Activated CD8-positive, alpha-beta memory T cell treated with anti-CD3 and anti-CD28 coated beads for 24 hours (primary cell): ENCODE results near the gene RGS6.

Source experiments
- DNase-seq: peaks from one replicate; pipeline ENCODE4 v3.0.0-alpha.2; 2020

The RGS6 gene

GRCh38 chr14:72559669-72560255, 627.5 kb downstream of the RGS6 start:
- no peak for DNase-seq

DNA sequence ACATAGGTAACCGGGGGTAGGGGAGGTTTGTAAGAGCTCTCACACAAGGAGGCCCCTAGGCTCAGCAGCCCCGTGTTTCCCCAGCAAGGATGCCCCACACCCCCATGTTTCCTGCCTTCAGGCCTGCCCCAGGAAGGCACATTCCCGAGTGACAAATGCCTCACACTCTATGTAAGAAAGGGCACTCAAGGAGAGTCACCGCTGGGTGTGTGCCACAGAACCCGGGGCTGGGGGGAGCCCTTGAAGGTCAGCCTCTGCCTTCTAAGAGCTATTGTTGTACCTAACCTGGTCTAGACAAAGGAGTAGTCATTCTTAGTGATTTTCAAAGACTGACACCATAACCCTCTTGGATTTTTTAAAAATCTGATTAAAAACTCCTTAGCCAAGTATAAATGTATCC, 628.1 kb downstream of the RGS6 start:
- DNase-seq: no peak

DNA sequence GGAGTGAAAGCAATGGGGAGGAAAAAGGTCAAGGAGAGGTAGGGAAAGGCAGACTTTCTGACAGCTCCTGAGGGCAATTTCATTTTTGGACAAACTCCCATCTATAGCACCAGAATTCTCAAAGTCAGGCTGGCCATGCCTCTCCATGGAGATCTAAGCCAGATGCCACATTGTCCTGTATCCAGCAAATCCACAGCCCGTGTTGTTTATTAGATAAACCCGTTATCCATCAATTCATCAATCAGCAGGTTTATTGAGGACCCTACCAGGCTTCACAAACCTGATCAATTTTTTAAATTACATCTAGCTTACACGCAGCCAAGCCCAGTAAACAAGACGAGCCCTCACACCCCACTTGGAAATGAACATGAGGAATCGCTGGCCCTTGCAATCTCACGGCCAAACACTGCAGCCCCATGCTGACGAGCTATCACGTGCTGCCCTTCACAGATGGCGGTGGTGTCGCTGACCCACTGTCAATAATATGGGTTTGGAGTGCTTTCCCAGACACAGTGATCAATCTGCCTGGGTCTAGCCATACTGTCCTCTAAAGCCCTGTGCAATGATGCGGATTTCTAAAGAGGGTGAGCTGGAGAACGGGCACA, 628.8 kb downstream of the RGS6 start:
- no peak for DNase-seq

GRCh38 chr14:72562300-72562699, 630.1 kb downstream of the RGS6 start:
- no peak for DNase-seq

- DNase-seq: no peak
These were observed 631.4 kb downstream of the RGS6 start for GRCh38 chr14:72563676-72564075.

GRCh38 chr14:72565149-72565559, 632.9 kb downstream of the RGS6 start:
- no peak for DNase-seq

DNA sequence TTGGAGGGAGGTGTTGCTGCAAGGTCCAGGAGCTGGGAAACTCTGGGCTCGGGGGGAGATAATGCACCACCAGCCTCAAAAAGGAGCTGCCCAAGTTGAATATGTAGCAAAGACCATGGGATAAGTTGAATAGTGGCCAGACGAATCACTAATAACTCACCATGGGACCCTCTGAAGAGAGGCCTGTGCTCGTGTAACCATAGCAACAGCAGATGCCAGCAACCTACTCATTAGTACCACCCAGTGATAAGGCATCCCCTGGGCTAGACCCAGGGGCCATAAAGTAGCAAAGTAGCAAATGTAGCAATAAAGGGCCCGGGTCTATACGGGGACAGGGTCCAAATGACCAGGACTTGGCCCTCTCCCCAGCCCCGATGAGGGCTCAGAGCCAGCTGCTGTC, 633.7 kb downstream of the RGS6 start:
- DNase-seq: no peak

GRCh38 chr14:72567226-72567625, 635.0 kb downstream of the RGS6 start:
- no peak for DNase-seq

DNA sequence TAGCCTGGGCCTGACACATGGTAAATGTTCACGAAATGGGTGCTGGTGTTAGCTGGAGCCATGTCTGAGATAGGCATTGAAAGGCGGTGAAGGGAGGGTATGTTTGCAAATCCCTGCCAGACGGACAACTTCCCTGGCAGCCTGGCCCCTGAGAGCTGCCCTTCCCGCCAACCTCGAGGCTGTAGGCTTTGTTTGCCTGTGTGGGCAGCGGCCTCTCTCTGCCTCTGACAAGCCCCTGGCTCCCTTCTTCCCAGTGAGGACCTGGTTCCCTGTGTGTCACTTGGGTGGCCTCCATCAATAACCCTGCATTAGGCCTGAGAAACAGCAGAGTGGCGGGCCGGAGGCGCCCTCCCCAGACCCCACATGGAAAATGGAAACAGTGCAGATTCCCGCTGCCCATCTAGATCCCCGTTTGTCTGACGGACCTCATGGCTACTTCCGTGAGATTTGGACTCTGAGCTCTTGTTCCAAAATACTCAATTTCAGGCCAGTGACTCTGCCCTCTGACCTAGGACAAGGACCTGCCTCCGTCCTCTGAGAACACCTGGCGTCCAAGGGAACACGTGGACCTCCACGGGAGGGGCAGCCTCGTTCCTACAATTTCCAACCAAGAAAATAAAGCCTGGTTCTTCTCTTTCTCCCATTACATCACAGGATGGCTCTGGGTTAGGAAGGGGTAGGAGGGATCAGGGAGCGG, 636.2 kb downstream of the RGS6 start:
- DNase-seq: no peak

GRCh38 chr14:72573725-72574417, 641.6 kb downstream of the RGS6 start:
- DNase-seq: no peak

DNA sequence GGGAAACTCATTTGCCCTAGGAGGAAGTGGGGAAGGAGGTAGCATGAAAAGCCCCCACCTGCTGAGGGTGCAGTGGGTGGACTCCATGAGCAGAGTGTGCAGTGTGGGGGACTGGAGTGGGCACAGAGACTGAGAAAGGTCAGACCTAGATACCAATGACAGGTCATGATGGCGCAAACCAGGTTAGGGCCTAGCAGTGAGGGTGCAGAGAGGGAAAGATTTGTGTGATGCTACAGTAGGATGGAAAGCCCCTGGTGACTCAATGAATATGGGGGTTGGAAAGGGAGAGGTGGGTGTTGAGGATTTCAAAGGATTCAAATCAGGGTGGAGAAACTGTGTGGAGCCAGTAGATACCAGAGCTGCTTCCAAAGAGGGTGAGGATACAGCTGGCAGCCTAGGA, 642.5 kb downstream of the RGS6 start:
- no peak for DNase-seq

DNA sequence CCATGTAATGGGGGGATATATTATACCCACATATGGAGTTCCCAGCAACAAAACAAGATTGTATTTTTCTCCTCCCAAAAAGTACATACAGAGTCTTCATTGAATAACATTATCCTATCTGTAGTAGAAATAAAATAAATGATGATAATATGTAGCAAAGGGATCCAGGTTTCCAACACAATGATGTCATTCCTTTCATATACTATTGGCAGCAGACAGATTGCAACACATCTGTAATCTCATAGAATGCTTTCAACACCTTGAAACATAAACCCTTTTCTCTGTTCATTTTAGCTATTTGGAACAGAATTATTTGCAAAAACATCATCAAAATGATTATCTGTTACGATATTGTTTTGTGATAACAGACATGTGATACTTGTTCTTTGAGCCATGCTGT, 644.0 kb downstream of the RGS6 start:
- DNase-seq: no peak

- DNase-seq: no peak
These were observed 645.3 kb downstream of the RGS6 start for GRCh38 chr14:72577521-72577920.

DNA sequence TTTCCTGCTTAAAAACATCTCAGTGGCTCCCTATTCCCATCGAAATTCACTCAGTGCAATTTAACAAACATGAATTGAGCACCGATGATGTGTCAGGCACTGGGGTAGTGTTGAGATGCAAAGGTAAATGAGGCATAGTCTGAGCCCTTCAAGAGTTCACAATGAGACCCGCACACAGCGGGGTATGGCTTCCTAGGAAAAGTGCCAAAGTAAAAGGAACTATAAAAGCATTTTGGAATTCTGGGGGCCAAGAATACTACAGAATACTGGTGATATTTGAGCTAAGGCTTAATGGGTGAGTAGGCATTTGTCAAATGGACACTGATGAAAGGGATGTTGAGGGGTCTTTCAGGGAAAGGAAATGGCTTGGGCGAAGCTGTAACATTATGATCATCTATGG, 646.3 kb downstream of the RGS6 start:
- DNase-seq: no peak

- no peak for DNase-seq
These were observed 650.4 kb downstream of the RGS6 start for GRCh38 chr14:72582582-72582981.

DNA sequence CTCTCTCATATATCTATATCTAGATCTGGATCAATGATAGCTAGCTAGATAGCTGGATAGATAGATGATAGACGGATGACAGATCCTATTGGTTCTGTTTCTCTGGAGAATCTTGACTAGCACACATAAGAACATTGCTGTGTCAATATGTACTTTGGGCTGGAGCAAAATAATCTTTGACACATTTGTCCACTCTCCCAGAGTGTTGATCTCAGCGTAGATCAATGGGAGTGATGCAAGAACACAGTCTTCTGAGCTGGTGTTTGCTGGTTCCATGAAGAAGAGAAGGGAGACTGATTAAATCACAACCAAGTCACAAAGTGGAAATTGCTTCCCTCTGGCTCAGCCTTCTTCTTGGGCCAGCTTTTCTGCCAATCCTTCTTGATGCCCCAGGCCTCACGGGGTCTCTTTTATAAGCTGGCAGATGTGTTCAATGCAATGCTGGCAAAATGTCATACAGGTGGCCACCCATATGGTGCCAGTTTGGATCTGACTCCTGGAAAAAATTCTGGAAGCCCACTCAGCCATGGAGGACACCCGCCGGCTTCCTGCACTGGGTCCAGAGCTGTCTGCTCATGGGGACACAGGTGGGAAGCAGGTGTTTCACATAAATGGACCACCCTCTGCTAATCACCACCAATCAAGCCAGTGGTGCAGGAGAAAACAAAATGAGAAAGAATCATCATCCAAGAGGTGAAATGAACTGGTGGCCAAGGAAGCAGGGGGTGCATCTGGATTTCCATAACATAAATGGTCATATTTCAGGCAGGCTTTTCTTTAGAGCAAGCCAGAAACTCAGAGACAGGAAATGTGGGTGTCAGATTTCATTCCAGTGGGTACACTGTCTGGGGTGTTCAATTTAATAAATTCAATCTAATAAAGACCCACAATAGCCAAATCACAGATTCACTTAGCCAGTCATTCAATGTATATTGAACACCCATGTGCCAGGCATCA, 651.4 kb downstream of the RGS6 start:
- no peak for DNase-seq

DNA sequence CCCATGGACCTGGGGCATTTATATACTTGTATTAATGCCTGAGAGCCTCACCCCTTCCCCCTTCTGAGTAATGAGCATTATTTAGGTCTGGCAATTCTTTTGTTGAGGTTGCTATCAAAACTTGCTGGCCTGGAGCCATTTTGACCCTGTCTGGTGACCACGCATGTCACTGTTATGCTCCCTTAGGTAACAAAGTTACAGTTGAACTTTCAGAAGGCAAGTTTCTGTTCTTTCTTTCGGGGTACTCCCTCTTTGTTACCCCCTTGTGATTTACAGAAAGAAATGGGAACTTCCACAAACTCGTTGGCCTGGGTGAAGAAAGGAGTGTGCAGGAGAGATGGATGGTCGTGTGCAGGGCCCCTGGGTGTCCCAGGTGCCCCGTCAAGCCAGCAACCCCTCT, 656.3 kb downstream of the RGS6 start:
- no peak for DNase-seq

- no peak for DNase-seq
These were observed 657.4 kb downstream of the RGS6 start for GRCh38 chr14:72589652-72590051.

DNA sequence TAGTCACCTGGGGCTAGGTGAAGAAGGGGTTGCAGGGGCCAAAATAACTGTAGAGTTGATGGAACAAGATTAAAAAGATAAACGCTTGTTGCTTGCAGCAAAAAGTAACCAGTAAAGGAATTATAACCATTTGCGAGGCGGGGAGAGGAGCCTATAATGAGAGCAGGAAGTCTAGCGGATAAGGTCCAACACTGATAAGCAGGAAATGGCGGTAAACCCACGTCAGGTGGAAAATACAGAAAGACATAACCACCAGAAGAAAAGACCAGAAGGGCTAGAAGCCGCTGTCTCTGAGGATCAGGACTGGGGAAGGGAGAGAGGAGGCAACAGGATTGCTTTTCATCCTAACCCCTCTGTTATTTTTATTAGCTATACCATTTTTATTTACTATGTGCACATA, 658.3 kb downstream of the RGS6 start:
- DNase-seq: no peak

DNA sequence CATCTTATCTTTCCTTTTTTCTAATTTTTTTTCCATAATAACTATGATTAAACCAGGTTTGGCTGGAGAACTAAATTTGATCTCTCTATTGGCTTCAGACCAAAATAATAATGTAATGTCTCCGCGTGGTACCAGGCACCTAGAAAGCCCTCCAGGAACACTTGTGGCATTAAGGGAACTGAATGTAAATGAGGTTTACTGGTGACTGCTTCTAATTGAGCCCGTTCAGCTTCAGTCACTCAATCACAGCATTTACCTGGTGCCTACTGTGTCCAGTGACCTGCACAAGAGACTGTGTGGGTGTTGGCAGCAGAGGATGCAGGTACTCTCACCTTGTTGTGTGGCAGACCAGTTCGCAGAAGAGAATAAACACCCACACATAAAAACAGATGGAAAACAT, 659.2 kb downstream of the RGS6 start:
- no peak for DNase-seq

GRCh38 chr14:72594099-72594901, 662.1 kb downstream of the RGS6 start:
- DNase-seq: no peak
